HG02642 (cell line): ENCODE measurements around the gene PALLD.

Source experiments
- ATAC-seq: cut with Tn5 transposase; IDR thresholded peaks from one replicate; pipeline ENCODE4 v1.9.1; 2021; ENCODE audit warnings: mild to moderate bottlenecking; ENCODE audit not compliant: unreplicated experiment, poor library complexity

PALLD gene

DNA sequence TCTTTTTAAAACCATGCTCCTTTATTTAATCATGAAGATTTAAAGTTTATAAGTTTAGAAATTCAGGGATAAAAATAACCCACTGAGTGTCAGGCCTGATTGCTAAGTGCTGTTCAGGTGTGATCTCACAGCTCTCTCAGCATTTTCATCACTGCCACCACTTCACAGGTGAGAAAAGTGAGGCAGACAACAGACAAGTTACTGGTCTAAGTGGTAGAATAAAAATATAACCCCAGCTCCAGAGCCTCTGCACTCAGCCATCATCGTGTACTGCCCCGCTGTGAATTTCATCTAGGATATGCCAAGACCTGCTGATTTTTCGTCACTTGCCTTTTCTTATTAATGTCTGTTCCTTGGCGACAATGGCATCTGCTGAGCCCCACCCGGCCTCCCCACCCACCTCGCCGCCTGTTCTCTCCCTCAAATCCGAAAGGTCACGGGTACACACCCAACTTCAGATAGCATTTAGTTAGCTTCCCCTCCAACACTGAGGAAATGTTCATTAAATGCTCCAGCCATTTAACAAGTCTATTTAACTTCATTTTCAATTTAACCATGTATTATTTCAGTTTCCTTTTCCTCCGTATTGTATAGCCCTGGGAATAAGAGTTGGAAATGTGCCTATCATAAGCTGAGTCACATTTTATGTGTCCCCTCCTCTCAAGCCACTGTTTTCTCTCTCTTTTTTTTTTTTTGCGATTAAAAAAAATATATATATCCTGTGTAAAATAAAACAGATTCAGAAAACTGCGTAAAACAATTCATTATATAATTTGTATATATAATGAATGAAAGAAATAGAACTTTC, 276.7 kb downstream of the PALLD start:
- ATAC-seq = no peak

DNA sequence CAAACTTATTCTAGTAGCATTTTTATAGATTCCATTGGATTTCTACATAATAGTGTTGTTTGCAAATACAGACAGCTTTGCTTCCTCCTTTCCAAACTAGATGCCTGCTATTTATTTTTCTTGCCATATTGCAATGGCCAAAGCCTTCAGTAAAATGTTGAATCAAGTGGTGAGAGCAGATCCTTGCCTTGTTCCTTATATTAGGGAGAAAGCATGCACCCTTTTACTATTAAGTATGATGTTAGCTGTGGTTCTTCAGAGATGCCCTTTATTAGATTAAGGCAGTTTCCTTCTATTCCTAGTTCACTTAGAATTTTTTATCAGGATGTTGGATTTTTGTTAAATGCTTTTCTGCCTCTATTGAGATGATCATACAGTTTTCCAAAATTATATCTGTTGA, 279.5 kb downstream of the PALLD start:
- no peak for ATAC-seq

DNA sequence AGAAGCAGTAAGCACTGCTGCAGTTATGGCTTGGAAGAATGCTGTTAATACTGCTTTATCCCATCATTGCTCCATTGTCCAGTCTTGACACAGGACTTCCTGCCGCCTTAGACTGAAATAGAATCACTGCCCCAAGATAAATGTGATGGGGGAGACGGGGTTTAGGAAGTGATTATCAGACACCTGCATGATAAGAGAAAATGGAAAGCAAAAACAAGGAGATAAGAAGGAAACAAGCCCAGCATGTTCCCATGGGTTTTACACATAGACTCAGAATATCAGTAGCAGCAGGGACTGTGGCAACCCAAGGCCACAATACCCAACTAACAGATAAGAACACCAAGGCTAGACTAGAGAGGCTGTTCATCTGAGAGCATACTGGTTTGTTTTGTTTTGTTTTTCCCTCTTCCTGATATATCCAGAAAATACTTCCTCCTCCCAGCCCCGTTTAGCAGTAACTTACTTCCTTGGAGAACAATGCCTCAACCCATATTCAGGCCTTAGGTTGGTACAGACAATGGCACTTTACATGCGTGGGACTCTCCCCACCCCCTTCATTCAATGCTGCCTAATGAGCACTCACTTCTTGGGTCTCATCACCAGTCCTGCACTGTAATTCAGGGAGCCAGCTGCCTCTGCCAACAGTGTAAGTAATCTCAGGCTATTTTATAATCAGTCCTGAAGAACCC, 280.6 kb downstream of the PALLD start:
- no peak for ATAC-seq

DNA sequence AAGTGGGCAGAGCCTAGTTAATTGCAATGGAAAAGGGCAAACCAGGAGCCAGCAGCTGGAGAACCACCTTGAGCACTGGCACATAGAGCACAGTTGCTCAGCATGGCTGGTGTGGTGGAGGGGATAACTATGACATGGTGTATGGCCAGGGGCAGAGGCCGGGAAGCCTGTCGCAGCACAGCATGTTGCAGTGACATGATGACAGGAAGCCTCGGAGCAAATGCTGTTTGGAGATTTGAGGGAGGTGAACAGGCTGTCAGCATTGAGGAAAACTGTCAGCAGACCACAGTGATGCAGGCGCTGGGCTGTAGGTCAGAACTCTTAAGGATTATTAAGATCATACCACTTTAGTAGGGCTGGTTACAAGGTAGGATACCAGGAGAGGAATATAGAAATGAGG, 284.5 kb downstream of the PALLD start:
- no peak for ATAC-seq

DNA sequence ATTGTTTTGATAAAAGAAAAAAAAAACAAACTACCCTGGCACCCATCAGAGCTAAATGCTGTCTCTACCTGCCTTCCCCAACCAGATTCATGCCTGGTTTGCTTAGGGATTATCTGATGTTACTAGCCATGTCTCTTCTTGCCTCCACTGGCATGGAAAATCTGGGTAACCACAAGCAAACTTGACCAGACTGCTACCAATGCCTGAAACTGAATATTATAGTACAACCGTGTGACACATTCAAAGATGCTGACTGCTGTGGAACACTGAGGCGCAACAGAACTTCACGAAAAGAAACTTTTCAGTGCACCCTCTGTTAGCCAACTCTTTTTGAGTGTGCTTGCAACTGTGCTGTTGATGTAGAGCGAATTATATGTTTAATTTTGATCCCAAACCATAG, 285.1 kb downstream of the PALLD start:
- ATAC-seq = no peak

DNA sequence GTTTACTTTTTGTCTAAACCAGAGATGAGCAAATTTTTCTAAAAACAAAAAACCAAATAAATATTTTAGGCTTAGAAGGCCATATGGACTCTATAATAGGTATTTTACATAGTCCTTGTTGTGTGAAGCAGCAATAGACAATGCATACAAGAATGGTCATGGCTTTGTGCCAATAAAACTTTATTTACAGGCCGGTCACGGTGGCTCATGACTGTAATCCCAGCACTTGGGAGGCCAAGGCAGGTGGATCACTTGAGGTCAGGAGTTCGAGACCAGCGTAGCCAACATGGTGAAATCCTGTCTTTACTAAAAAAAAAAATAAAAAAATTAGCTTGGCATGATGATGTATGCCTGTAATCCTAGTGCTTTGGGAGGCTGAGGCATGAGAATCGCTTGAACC, 285.6 kb downstream of the PALLD start:
- ATAC-seq = no peak

DNA sequence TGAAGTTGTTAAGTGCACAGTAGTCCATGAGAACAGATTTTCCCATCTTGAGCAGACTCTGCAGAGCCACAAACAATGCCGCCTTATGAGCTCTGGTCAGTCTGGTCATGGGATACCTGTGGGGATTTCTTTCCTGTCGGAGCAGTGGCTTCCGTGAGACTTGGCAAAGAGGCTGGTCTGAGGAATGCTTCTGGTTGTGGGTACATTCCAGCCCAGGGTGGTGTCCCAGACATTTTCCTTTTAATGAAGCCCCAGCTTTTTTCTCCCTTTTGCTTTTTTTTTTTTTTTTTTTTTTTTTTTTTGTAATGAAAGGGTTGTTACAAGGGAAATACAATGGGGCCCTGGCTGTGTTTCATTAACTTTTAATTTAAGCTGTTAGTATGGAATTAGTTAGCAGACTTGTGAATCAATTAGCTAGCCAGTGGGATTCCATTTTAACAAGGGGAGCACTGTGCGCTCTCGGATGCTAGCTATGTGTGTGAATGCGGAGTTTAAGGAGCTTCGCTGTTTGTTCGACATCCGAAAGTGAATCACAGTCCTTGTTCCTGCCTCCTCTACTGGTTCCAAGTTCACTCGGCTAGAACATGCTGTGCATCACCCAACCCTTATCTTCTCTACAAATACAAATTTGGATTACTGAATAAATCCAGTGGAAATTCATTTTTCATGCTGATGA, 288.1 kb downstream of the PALLD start:
- no peak for ATAC-seq

DNA sequence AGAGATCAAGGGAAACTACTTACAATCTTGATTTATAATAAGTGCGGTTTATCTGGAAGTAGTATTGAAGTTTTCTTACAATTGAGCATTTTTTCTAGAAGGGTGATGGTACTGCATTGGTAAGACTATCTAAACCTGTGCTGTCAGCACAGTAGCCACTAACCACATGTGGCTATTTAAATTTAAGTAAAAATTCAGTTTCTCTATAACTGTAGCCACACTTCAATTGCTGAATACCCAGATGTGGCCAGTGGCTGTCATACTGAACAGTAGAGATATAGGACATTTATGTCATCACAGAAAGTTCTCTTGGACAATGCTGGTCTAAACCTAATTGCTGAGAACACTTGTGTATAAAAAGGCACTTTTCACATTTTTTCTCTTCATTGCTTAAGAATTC, 290.5 kb downstream of the PALLD start:
- ATAC-seq = no peak

DNA sequence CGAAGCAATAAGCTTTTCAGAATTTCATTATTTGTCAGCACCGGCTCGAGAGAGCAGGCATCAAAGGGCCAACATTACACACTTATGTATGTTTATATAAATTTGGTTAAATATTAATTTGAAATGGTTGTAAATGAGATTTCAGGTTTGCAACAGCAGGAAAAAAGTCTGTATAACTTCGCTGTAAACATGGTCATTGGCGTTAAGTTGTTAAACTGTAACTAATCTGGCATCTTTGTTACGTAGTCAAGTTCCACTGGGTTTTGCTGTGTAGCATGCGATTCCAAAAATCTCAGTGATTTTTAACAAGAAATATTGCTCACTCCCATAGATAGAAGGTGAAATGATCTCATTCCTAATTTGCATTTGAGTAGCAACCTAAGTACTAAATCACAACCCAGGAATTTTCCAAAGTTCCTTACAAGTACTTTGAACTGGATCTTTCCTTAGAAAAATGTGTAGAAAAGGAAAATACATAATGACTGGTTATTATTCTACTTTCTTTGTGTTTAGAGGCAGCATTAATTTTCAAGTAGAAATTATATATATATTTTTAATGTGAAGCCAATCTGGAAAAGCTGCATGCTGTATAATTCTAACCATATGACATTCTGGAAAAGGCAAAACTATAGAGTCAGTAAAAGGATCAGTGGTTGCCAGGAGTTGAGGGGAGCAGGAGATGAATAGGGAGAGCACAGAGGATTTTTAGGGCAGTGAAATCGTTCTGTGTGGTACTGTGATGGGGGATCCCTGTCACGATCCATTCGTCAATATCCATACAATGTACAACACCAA, 291.1 kb downstream of the PALLD start:
- ATAC-seq = no peak

DNA sequence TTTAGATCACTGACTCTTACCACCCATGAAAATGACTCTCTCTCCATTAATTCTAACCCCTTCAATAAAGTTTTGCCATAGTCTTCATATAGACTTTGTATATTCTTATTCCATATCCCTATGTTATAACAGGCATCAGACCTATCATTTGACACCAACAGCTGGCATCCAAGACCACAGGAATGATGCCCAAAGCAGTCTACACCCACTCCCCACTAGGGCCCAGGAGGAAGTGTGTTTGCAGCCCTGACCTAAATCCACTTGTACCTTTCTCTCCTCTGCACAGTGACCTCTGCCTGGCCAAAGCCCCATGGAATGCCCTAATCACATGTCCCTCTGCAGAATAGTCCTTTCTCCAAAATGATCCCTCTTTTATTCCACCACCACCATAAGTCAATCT, 294.0 kb downstream of the PALLD start:
- ATAC-seq = no peak

DNA sequence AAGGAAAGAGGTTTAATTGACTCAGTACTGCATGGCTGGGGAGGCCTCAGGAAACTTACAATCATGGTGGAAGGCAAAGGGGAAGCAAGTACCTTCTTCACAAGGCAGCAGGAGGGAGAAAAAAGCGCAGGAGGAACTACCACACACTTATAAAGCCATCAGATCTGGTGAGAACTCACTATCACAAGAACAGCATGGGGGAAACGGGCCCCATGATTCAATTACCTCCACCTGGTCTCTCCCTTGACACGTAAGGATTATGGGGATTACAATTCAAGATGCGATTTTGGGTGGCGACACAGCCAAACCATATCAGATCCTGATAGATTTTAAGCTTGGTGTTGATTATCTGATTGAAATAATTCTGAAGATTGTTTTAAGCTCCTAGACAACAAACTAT, 294.5 kb downstream of the PALLD start:
- ATAC-seq = no peak

DNA sequence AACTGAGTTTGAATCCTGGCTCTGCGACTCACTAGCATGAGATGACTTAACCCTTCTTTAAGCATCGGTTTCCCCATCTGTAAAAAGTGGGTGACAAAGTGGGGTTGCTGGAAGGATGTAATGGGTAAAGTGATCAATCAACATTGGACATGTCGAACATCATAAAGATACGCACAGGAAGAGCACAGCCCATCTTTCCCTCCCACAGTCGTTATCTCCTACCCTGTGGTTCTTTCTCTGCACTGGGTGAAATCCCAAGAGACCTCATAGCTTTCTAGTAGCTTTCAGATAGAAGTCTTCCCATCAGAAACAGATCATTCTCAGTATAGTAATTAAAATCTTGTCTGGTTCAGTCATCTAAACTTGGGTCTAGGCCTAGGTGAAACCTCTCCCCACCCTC, 296.7 kb downstream of the PALLD start:
- ATAC-seq = no peak

DNA sequence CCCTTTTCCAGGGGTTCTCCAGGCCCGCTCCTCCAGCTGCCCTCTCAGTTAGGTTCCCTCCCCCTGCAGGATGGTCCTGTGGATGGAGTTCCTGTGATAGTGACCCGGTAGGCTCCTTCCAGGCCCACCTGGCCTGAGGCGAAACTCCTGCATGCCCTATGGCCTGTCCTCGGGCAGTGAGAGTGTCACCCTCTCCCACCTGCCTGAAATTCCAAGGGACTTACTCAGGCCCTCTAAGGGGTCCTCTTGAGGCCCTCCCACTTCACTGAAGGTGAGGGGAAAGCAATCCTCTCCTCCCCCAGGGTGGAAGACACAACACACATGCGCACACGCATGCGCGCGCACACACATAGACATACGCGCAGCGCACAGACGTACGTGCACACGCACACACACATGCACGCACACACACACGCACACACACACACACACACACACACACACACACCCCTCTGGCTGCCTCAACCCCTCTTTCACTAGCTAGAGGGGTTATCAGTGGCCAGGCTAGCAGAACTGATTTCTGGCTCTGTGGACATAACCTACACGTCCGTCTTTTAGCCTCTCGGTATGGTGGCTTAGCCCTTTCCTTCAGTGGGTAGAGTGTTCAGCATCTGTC, 297.3 kb downstream of the PALLD start:
- no peak for ATAC-seq

DNA sequence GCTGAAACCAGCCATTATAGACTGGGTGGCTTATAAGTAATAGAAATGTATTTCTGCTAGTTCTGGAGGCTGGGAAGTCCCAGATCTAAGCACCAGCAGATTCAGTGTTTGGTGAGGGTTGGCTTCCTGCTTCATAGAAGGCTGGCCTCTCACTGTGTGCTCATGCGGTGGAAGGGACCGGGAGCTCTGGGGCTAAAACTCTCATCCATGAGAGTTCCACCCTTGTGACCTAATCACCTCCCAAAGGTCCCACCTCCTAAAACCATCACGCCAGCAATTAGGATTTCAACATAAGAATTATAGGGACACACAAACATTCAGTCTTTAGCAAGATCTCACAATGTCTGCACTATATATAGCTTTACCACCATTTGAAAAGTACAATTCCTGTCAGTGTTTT, 298.0 kb downstream of the PALLD start:
- ATAC-seq = no peak

DNA sequence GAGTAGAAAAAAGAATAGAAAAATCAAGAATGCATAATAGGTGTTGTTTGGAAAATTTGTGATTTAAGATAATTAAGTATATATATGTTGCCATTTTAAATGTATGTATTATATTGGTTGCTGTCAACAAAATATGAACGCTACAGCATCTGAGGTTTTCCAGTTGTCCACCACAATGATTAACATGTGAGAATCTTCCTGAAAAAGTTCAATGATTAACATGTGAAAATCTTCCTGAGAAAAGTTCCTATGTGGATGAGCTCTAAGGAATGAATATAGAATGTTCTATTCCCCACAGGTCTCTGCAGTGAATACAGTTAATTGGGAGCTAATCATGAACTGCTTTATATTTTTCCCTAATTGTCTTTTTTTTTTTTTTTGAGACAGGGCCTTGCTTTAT, 298.5 kb downstream of the PALLD start:
- no peak for ATAC-seq

DNA sequence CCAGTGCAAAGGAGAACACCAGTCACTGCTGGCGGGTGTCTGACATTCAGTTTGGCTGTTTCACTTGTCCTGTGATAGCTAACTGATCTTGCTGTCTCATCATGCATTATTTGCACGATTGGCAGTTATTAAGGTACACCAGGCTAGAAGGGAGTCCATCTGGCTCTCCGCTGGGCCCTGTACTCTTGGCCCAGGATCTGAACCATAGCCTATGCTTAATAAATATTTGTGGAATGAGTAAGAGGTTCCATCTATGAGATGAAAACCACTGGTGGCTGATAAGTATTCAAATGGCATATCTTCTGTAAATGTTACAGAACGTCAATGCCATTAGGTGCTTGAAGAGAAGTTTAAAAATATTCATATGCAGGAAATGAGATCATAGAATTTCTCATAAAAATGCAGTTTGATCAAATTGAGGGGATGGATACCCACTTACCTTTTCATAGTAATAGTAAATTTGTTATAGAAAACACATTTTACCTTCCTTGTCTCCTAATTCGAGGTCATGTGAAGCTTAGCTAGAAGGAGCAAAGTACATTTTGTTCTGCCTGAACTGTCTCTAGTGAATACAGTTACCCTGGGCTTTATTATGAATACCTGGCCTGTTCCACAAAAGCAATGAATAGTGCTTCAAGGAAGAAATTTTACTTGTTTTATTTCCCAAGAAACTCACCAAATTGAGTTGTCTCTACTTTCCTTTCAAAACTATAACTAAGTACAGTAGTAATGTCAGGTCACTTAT, 299.7 kb downstream of the PALLD start:
- no peak for ATAC-seq

DNA sequence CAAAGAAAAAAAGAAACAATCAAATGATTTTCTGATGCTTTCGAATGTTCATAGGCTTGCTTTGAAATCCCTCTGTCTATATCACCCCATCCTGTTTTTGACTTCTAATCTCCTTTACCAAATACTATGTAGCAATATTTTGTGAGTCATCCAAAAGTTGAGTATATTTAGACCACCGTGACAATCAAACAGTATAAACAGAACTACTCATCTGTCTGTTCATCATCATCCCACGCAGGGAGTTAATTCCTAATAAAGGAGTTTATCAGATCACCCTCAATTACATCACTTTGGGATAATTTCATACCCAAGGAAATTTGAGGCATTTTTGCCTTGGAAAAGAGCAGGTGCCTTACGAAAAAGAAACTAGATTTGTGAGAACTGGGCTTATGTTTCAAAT, 300.3 kb downstream of the PALLD start:
- no peak for ATAC-seq

DNA sequence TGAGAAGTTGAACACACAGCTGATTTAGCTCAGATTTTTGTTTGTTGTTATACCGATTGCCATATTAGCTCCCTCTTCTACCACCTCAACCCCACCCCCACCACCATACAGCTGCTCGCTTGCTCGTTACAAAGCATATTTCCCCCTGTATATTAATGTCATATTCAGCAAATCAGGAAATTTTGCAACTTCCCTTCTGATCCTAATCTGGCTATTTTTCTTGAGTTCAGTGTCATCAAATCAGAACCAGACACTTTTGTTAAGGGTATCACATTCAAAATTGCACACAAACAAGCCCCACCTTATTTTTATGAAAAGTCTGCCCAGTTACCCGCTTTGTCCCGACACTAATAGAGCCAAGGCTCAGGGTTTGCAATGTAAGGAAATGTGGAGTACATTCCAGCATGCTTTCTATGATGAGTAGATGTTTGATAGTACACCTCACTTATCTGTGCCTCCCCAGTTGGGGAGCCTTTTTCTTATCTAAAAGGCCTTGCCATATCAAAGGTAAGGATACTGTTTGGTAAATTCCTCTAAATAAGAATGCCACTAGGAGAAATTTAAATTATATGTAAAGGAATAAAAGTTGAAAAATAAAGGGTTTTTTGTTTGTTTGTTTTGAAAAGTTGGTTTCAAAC, 301.0 kb downstream of the PALLD start:
- no peak for ATAC-seq

DNA sequence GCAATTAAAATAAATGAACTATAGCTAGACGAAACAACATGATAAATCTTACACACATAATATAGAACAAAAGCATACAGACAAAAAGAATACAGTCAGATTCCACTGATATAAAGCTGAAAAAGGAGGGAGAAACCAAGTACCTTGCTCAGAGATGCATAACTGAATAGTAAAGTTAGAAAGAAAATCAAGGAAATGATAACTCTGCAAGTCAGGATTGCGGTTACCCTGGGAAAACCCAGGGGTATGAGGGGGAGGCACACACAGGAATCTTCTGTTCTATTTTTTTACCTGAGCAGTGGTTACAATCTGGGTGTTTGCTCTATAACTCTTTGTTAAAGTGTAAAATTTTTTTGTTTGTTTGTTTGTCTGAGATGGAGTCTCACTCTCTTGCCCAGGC, 304.1 kb downstream of the PALLD start:
- ATAC-seq = no peak
